ENCODE data around the gene F12. TPM values are rescaled to one million over a fixed set of nuclear protein-coding genes. Genes with fewer than 3 reads are reported as not detected.

Gene F12
- total and polyA plus RNA-seq, 2 donors (not counting 3 experiments of a cell fraction or from before 2014, with no cell fraction given): 1.00 to 1.4 TPM

- no peak overlapping the region for H3K27ac ChIP-seq (ENCODE audit: insufficient read depth, low read depth, low read length)
Measured at GRCh38 chr5:177445917-177446199, 36.5 kb upstream of the F12 start.

More at GRCh38 chr5:177445917-177446199, 36.5 kb upstream of the F12 start:
- Histone ChIP-seq H3K79me2 (ENCODE audit: control insufficient read depth, insufficient read depth, low read length) (no peaks in the 10 kb centered on the region), H3K9me1 (replicated peaks; ENCODE audit: control insufficient read depth, extremely low read depth, insufficient read depth, low read length) (no peaks in the 10 kb centered on the region), H3K36me3 (ENCODE audit: control insufficient read depth in 2 of 2, extremely low read depth in 1 of 2, insufficient read depth in 2 of 2, low read length in 2 of 2) (peaks cover 0 to 5% of the 10 kb centered on the region in 2 experiments), H2AFZ (ENCODE audit: low read depth, low read length) (no peak overlapping the region), H3K4me1 (ENCODE audit: control insufficient read depth, extremely low read depth, insufficient read depth, low read length) (peaks cover 14% of the 10 kb centered on the region), H3K9me3 (replicated peaks; ENCODE audit: control insufficient read depth, insufficient read depth, low read length) (no peaks in the 10 kb centered on the region), H3K9ac (replicated peaks; ENCODE audit: extremely low read depth, insufficient read depth, low read length) (no peak overlapping the region), H3K27me3 (ENCODE audit: control insufficient read depth in 2 of 2, insufficient read depth in 2 of 2, low read length in 2 of 2) (no peaks in the 10 kb centered on the region), H3K4me2 (ENCODE audit: insufficient read depth, low read length) (peak overlapping the region; percentile 65), H4K20me1 (replicated peaks; ENCODE audit: control insufficient read depth, extremely low read depth, insufficient read depth, low read length) (no peaks in the 10 kb centered on the region), H3K4me3 (replicated peaks in 1 of 3; ENCODE audit: insufficient read depth in 1 of 3, low read depth in 1 of 3, low read length in 3 of 3) (peak overlapping the region in 1 of 3 experiments; percentile 58)
- DNase-seq (ENCODE audit: low read depth, low spot score) (no peak), FAIRE-seq (no peak)
- ChIA-PET CTCF (interaction anchor here (1.1 to 13.5 kb wide), 7 partner anchors 9 to 55 kb away, joined by 3 to 288 read pairs (median 9); partner anchors contain the start of genes GRK6 and PFN3), POLR2A (interaction anchor here (0.5 to 1.2 kb wide), 3 partner anchors 9 to 359 kb away, joined by 3 to 5 read pairs (median 4); partner anchors contain the start of gene FGFR4)
- TF ChIP-seq JUN (IDR thresholded peaks at IDR 0.05; ENCODE audit: borderline replicate concordance, insufficient read depth, insufficient read length, low read depth) (no peak), POLR2AphosphoS5 (IDR thresholded peaks at IDR 0.05; ENCODE audit: insufficient read depth, low read depth, low read length) (no peak), MYC (IDR thresholded peaks at IDR 0.05; ENCODE audit: low read depth, low read length) (no peak), FOS (IDR thresholded peaks at IDR 0.05; ENCODE audit: borderline replicate concordance, insufficient read depth, low read length) (no peak), POLR2A (IDR thresholded peaks at IDR 0.05; ENCODE audit: low read depth, low read length) (no peak), CTCF (IDR thresholded peaks at IDR 0.05; ENCODE audit: extremely low read depth in 1 of 2, insufficient read depth in 1 of 2, low read depth in 1 of 2, low read length in 2 of 2) (no peak), MAX (IDR thresholded peaks at IDR 0.05; ENCODE audit: insufficient read depth, insufficient read length) (no peak), GATA2 (IDR thresholded peaks at IDR 0.05; ENCODE audit: insufficient read depth, insufficient read length, low read depth, low read length) (no peak), EZH2 (IDR thresholded peaks at IDR 0.05; ENCODE audit: borderline replicate concordance, low read depth, low read length, severe bottlenecking) (no peak)
- dilution Hi-C loops (cut with MboI; ENCODE audit: extremely low pct_ligation_motif_present, low sequenced_read_pairs) (no loop called here), intact Hi-C loops (cut with micrococcal nuclease) (loop anchor here (1.0 kb wide), 2 partner anchors 8 to 20 kb away; partner anchors contain the start of gene GRK6)
- no TSS peak for BruUV-seq (replicated peaks)
